HepG2 (cell line): ENCODE results near the gene SLC25A48.

ENCODE experiments used
- CC2D1A ChIP-seq: sonication (generic); formaldehyde crosslinking; IDR thresholded peaks from 2 replicates; pipeline ENCODE4 v1.8.1; 2023; ENCODE audit warnings: mild to moderate bottlenecking, missing genetic modification reagents
- PLRG1 ChIP-seq: fragments of 450-650 bp; conservative IDR thresholded peaks from 2 replicates; pipeline ENCODE4 v1.6.1; 2016
- RAD21 ChIP-seq: fragments of 450-650 bp; formaldehyde crosslinking; IDR thresholded peaks from 2 replicates; pipeline ENCODE4 v1.5.0; 2020; ENCODE audit warnings: mild to moderate bottlenecking

- TF ChIP-seq PLRG1 (no peak), RAD21 (CRISPR knock-in tag) (no peak), CC2D1A (CRISPR knock-in tag) (no peak)
Observed at GRCh38 chr5:135847976-135848375, 13.5 kb downstream of the SLC25A48 start.
